HEK293 (cell line): ENCODE results near the gene ABLIM3.

Experiments
- CTCF ChIA-PET: fragments of 350-600 bp; formaldehyde crosslinking; extraction: SDS; loops from one replicate; lab custom pipeline; 2021; ENCODE audit warnings: antibody characterized with exemption; lab: Yijun Ruan, JAX
- POLR2A ChIA-PET: fragments of 300-600 bp; formaldehyde crosslinking; extraction: SDS; loops from one replicate; lab custom pipeline; 2020; ENCODE audit warnings: antibody characterized with exemption, inconsistent platforms; lab: Yijun Ruan, JAX
- H3K27ac ChIP-seq: fragments of 200-500 bp; sonication (Bioruptor generic); 2 replicates; pipeline ENCODE4 v1.5.1; 2014; ENCODE audit warnings: low read depth, low read length, control low read depth, inconsistent platforms; ENCODE audit errors: extremely low read depth
- H3K36me3 ChIP-seq, 2 experiments: fragments of 200-500 bp in 1 of 2; sonication (Bioruptor generic) in 1 of 2; 1 replicate in 1 of 2; 2 replicates in 1 of 2; pipeline ENCODE4 v1.5.1; 2014 to 2017; ENCODE audit warnings: inconsistent platforms in 2 of 2, low read length in 2 of 2; ENCODE audit not compliant: control insufficient read depth in 2 of 2, insufficient read depth in 1 of 2
- H3K4me1 ChIP-seq: fragments of 200-500 bp; sonication (Bioruptor generic); 2 replicates; pipeline ENCODE4 v1.5.1; 2014; ENCODE audit warnings: mild to moderate bottlenecking, low read length, inconsistent platforms; ENCODE audit not compliant: control insufficient read depth, insufficient read depth
- H3K4me3 ChIP-seq: 2 replicates; pipeline ENCODE4 v1.5.1; 2011; ENCODE audit warnings: low read depth, mild to moderate bottlenecking, control low read depth, low read length, moderate library complexity
- H3K9me3 ChIP-seq: fragments of 200-500 bp; sonication (Bioruptor generic); 2 replicates; pipeline ENCODE4 v1.5.1; 2014; ENCODE audit warnings: low read depth, low read length, inconsistent platforms; ENCODE audit not compliant: control insufficient read depth, insufficient read depth
- BCL11A ChIP-seq: fragments of 450-650 bp; formaldehyde crosslinking; IDR thresholded peaks from 2 replicates; pipeline ENCODE4 v1.5.1; 2016; ENCODE audit warnings: low read depth, missing biosample characterization, missing genetic modification characterization
- BCL11B ChIP-seq: fragments of 450-650 bp; formaldehyde crosslinking; IDR thresholded peaks from 2 replicates; pipeline ENCODE4 v1.5.1; 2016; ENCODE audit warnings: low read depth, missing biosample characterization, missing genetic modification characterization
- CTCF ChIP-seq: fragments of 450-650 bp; formaldehyde crosslinking; IDR thresholded peaks from 2 replicates; pipeline ENCODE4 v1.5.1; 2016; ENCODE audit warnings: missing biosample characterization, missing genetic modification characterization
- FEZF1 ChIP-seq: fragments of 450-650 bp; formaldehyde crosslinking; IDR thresholded peaks from 2 replicates; pipeline ENCODE4 v1.5.1; 2016; ENCODE audit warnings: missing biosample characterization, missing genetic modification characterization
- MZF1 ChIP-seq: fragments of 450-650 bp; formaldehyde crosslinking; IDR thresholded peaks from 2 replicates; pipeline ENCODE4 v1.5.1; 2017; ENCODE audit warnings: missing biosample characterization, missing genetic modification characterization, borderline replicate concordance
- PRDM10 ChIP-seq: fragments of 450-650 bp; formaldehyde crosslinking; IDR thresholded peaks from 2 replicates; pipeline ENCODE4 v1.5.1; 2016; ENCODE audit warnings: missing biosample characterization, missing genetic modification characterization
- SETDB1 ChIP-seq: IDR thresholded peaks from one replicate; pipeline ENCODE4 v1.6.1; 2017; ENCODE audit warnings: mild to moderate bottlenecking, low read length, moderate library complexity, mixed read lengths; ENCODE audit not compliant: insufficient read length
- ZNF19 ChIP-seq: fragments of 450-650 bp; formaldehyde crosslinking; IDR thresholded peaks from 2 replicates; pipeline ENCODE4; 2016; ENCODE audit warnings: missing biosample characterization, missing genetic modification characterization, low read depth
- ZNF311 ChIP-seq: fragments of 450-650 bp; formaldehyde crosslinking; IDR thresholded peaks from 2 replicates; pipeline ENCODE4 v1.5.1; 2017; ENCODE audit warnings: missing biosample characterization, missing genetic modification characterization, borderline replicate concordance
- ZNF521 ChIP-seq: fragments of 450-650 bp; formaldehyde crosslinking; IDR thresholded peaks from 2 replicates; pipeline ENCODE4 v1.5.1; 2017; ENCODE audit warnings: missing biosample characterization, mild to moderate bottlenecking, missing genetic modification characterization
- ZNF585B ChIP-seq: fragments of 450-650 bp; formaldehyde crosslinking; IDR thresholded peaks from 2 replicates; pipeline ENCODE4 v1.5.1; 2016; ENCODE audit warnings: missing biosample characterization, missing genetic modification characterization
- ZNF600 ChIP-seq: fragments of 450-650 bp; formaldehyde crosslinking; IDR thresholded peaks from 2 replicates; pipeline ENCODE4 v1.5.1; 2016; ENCODE audit warnings: missing biosample characterization, missing genetic modification characterization
- ZNF664 ChIP-seq: fragments of 450-650 bp; formaldehyde crosslinking; IDR thresholded peaks from 2 replicates; pipeline ENCODE4 v1.5.1; 2016; ENCODE audit warnings: missing biosample characterization, missing genetic modification characterization
- ZNF76 ChIP-seq: fragments of 450-650 bp; formaldehyde crosslinking; IDR thresholded peaks from 2 replicates; pipeline ENCODE4; 2016; ENCODE audit warnings: low read depth, missing biosample characterization, missing genetic modification characterization, borderline replicate concordance
- ZNF843 ChIP-seq: fragments of 450-650 bp; formaldehyde crosslinking; IDR thresholded peaks from 2 replicates; pipeline ENCODE4 v1.5.1; 2016; ENCODE audit warnings: missing biosample characterization, missing genetic modification characterization
- ZSCAN16 ChIP-seq: fragments of 450-650 bp; formaldehyde crosslinking; IDR thresholded peaks from 2 replicates; pipeline ENCODE4 v1.5.1; 2016; ENCODE audit warnings: missing biosample characterization, missing genetic modification characterization
- ZSCAN23 ChIP-seq: fragments of 450-650 bp; formaldehyde crosslinking; IDR thresholded peaks from 2 replicates; pipeline ENCODE4 v1.5.1; 2016; ENCODE audit warnings: missing biosample characterization, missing genetic modification characterization
- TF ChIP-seq, protein P1 (sequence below): fragments of 450-650 bp; formaldehyde crosslinking; IDR thresholded peaks from 2 replicates; pipeline ENCODE4 v1.5.1; 2016; ENCODE audit warnings: missing biosample characterization, missing genetic modification characterization, borderline replicate concordance
- TF ChIP-seq, protein P2 (sequence below): fragments of 450-650 bp; formaldehyde crosslinking; IDR thresholded peaks from 2 replicates; pipeline ENCODE4; 2016; ENCODE audit warnings: missing biosample characterization, missing genetic modification characterization

Gene ABLIM3

GRCh38 chr5:149133795-149134777 is 7.2 kb upstream of the ABLIM3 start (continued):
- TF ChIP-seq, protein P1, sequence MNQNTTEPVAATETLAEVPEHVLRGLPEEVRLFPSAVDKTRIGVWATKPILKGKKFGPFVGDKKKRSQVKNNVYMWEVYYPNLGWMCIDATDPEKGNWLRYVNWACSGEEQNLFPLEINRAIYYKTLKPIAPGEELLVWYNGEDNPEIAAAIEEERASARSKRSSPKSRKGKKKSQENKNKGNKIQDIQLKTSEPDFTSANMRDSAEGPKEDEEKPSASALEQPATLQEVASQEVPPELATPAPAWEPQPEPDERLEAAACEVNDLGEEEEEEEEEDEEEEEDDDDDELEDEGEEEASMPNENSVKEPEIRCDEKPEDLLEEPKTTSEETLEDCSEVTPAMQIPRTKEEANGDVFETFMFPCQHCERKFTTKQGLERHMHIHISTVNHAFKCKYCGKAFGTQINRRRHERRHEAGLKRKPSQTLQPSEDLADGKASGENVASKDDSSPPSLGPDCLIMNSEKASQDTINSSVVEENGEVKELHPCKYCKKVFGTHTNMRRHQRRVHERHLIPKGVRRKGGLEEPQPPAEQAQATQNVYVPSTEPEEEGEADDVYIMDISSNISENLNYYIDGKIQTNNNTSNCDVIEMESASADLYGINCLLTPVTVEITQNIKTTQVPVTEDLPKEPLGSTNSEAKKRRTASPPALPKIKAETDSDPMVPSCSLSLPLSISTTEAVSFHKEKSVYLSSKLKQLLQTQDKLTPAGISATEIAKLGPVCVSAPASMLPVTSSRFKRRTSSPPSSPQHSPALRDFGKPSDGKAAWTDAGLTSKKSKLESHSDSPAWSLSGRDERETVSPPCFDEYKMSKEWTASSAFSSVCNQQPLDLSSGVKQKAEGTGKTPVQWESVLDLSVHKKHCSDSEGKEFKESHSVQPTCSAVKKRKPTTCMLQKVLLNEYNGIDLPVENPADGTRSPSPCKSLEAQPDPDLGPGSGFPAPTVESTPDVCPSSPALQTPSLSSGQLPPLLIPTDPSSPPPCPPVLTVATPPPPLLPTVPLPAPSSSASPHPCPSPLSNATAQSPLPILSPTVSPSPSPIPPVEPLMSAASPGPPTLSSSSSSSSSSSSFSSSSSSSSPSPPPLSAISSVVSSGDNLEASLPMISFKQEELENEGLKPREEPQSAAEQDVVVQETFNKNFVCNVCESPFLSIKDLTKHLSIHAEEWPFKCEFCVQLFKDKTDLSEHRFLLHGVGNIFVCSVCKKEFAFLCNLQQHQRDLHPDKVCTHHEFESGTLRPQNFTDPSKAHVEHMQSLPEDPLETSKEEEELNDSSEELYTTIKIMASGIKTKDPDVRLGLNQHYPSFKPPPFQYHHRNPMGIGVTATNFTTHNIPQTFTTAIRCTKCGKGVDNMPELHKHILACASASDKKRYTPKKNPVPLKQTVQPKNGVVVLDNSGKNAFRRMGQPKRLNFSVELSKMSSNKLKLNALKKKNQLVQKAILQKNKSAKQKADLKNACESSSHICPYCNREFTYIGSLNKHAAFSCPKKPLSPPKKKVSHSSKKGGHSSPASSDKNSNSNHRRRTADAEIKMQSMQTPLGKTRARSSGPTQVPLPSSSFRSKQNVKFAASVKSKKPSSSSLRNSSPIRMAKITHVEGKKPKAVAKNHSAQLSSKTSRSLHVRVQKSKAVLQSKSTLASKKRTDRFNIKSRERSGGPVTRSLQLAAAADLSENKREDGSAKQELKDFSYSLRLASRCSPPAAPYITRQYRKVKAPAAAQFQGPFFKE (tag by site-specific recombination): no peak
- TF ChIP-seq PRDM10 (tag by site-specific recombination): no peak
- no peak for TF ChIP-seq ZNF664 (tag by site-specific recombination)

- CTCF ChIA-PET: interaction anchor here (0.6 to 1.5 kb wide), 7 partner anchors 8 to 404 kb away, joined by 3 to 7 read pairs (median 4); no protein-coding TSS in a partner anchor
- no peaks in the 10 kb centered on the region for H3K9me3 ChIP-seq
- no peak overlapping the region for H3K4me3 ChIP-seq
- POLR2A ChIA-PET: no interaction called here
- TF ChIP-seq ZNF521 (tag by site-specific recombination) (no peak), BCL11B (tag by site-specific recombination) (no peak), ZSCAN23 (tag by site-specific recombination) (no peak), ZNF311 (tag by site-specific recombination) (no peak), CTCF (tag by site-specific recombination) (no peak), SETDB1 (no peak), BCL11A (no peak), FEZF1 (tag by site-specific recombination) (no peak), ZNF843 (no peak), ZNF600 (tag by site-specific recombination) (no peak), ZNF76 (tag by site-specific recombination) (no peak), MZF1 (tag by site-specific recombination) (no peak), ZNF19 (tag by site-specific recombination) (no peak), ZSCAN16 (tag by site-specific recombination) (no peak), ZNF585B (tag by site-specific recombination) (no peak)
- TF ChIP-seq, protein P2, sequence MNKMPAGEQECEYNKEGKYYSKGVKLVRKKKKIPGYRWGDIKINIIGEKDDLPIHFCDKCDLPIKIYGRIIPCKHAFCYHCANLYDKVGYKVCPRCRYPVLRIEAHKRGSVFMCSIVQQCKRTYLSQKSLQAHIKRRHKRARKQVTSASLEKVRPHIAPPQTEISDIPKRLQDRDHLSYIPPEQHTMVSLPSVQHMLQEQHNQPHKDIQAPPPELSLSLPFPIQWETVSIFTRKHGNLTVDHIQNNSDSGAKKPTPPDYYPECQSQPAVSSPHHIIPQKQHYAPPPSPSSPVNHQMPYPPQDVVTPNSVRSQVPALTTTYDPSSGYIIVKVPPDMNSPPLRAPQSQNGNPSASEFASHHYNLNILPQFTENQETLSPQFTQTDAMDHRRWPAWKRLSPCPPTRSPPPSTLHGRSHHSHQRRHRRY: no peak
- TF ChIP-seq, all 188 proteins: peak for 0
- H3K4me1 ChIP-seq: no peaks in the 10 kb centered on the region
- no peaks in the 10 kb centered on the region for H3K36me3 ChIP-seq
- H3K27ac ChIP-seq: no peak overlapping the region
Observed at GRCh38 chr5:149134778-149135500, 6.4 kb upstream of the ABLIM3 start.
